ENCODE results near the gene AGRP. TPM values are rescaled to one million over a fixed set of nuclear protein-coding genes. Genes with fewer than 3 reads are reported as not detected.

AGRP gene
- polyA plus RNA-seq, 1 donor: 0.13 TPM

DNA sequence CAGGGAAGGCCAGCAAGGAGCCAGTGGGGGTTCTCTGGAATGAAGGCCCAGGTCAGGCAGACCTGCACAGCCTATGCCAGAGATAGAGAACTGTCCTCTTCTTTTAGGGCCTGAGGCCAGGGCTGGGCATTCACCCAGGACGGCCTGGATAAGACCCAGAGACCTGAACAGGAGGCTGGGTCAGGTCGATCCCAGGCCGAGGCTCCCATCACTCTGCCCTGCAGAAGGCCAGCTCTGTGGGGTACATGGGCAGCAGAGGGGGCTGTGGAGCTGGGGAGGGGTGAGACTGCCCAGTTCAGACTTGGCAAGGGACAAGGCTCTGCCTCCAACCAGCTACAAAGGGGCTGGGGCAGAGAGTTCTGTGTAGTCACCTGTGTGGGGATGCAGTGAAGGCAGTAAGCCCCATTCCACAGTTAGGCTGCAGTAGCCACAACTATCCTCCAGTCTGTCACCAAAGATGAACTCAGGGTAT, 37.9 kb downstream of the AGRP start:
- Histone ChIP-seq H3K4me3 (ENCODE audit: low read length) (no peak overlapping the region), H3K4me1 (ENCODE audit: control insufficient read depth, insufficient read depth, low read length) (peaks cover 46% of the 10 kb centered on the region), H3K36me3 (ENCODE audit: control insufficient read depth, insufficient read depth, low read length) (peaks cover 52% of the 10 kb centered on the region), H3K9me3 (ENCODE audit: control insufficient read depth, low read depth, low read length) (peaks cover 4% of the 10 kb centered on the region), H3K27ac (ENCODE audit: low read length) (no peak overlapping the region), H3K27me3 (ENCODE audit: control insufficient read depth, insufficient read depth, low read length) (no peaks in the 10 kb centered on the region)
- no CpG with 5 or more reads among the region's 3 CpGs for WGBS (ENCODE audit: insufficient coverage, low lambda C conversion rate)
- no peak for DNase-seq

- H3K9me3 ChIP-seq (ENCODE audit: control insufficient read depth, low read depth, low read length): peaks cover 4% of the 10 kb centered on the region
- peaks cover 46% of the 10 kb centered on the region for H3K4me1 ChIP-seq (ENCODE audit: control insufficient read depth, insufficient read depth, low read length)
- H3K27ac ChIP-seq (ENCODE audit: low read length): no peak overlapping the region
- H3K27me3 ChIP-seq (ENCODE audit: control insufficient read depth, insufficient read depth, low read length): no peaks in the 10 kb centered on the region
- DNase-seq: no peak
- H3K36me3 ChIP-seq (ENCODE audit: control insufficient read depth, insufficient read depth, low read length): peaks cover 53% of the 10 kb centered on the region
- no CpG with 5 or more reads among the region's 7 CpGs for WGBS (ENCODE audit: insufficient coverage, low lambda C conversion rate)
- no peak overlapping the region for H3K4me3 ChIP-seq (ENCODE audit: low read length)
Measured at GRCh38 chr16:67445126-67445426, 38.3 kb downstream of the AGRP start.

DNA sequence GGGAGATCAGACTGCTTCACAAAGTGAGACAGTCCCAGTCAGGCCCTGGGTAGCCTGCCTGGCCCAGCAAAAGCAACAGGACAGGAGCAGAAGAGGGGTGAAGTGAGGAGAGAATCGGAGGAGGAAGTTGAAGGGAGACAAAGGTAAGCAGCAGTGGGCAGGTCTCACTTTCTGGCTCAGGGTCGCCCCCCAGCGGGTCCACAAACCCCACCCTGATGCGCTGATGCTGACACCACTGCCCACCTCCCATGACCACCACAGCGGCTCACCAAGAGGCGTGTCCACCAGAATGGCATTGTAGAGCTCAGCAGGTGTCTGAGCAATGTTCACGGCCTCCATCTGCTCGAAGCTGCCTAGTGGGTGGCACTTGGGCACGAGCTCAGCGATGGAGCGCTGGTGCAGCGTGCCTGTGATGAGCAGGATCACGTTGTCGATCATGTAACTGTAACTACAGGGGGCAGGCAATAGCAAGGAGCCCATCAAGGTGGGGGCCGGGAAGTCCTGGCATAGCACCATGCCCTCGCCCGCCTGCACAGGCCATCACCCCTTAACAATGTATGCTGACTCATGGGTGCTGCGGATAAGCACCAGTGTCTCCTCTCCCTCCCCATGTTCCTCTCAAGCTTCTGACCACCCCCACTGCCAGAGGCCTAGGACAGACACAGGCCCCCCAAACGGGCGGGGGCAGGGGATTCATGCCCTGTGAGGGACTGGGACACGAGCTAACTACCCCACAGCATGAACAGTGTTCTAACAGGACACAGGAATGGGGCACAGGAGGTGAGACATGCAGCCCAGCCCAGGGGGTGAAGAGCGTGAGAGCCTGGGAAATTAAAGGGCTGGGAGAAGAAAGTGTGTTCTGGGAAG, 38.9 kb downstream of the AGRP start:
- peaks cover 56% of the 10 kb centered on the region for H3K36me3 ChIP-seq (ENCODE audit: control insufficient read depth, insufficient read depth, low read length)
- H3K4me3 ChIP-seq (ENCODE audit: low read length): no peak overlapping the region
- 80% methylated on average over 2 of the region's 22 CpGs for WGBS (ENCODE audit: insufficient coverage, low lambda C conversion rate)
- no peak for DNase-seq
- H3K9me3 ChIP-seq (ENCODE audit: control insufficient read depth, low read depth, low read length): peaks cover 4% of the 10 kb centered on the region
- peaks cover 44% of the 10 kb centered on the region for H3K4me1 ChIP-seq (ENCODE audit: control insufficient read depth, insufficient read depth, low read length)
- H3K27ac ChIP-seq (ENCODE audit: low read length): no peak overlapping the region
- H3K27me3 ChIP-seq (ENCODE audit: control insufficient read depth, insufficient read depth, low read length): no peaks in the 10 kb centered on the region

DNA sequence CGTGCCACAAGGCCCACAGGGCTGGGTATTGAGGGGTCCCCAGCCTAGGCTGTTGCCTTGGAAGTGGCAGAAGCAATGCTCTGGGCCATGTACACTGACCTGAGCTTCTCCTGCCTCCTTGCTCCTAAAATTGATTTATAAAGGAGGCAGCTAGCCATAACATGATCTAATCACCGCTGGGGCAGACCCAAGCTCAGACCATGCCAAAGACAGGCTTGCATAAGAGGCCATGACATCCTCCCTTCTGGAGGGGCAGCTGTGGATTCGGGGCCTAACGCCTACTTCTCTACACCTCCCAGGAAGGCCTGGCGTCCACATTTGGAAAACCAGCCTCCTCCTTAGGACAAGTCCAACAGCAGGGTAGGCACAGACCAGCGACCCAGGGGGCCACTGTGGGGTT, 40.1 kb downstream of the AGRP start:
- DNase-seq: no peak
- H3K27me3 ChIP-seq (ENCODE audit: control insufficient read depth, insufficient read depth, low read length): no peaks in the 10 kb centered on the region
- no peak overlapping the region for H3K27ac ChIP-seq (ENCODE audit: low read length)
- WGBS (ENCODE audit: insufficient coverage, low lambda C conversion rate): no CpG with 5 or more reads among the region's 6 CpGs
- peaks cover 4% of the 10 kb centered on the region for H3K9me3 ChIP-seq (ENCODE audit: control insufficient read depth, low read depth, low read length)
- H3K4me1 ChIP-seq (ENCODE audit: control insufficient read depth, insufficient read depth, low read length): peaks cover 32% of the 10 kb centered on the region
- H3K4me3 ChIP-seq (ENCODE audit: low read length): no peak overlapping the region
- H3K36me3 ChIP-seq (ENCODE audit: control insufficient read depth, insufficient read depth, low read length): peaks cover 64% of the 10 kb centered on the region

DNA sequence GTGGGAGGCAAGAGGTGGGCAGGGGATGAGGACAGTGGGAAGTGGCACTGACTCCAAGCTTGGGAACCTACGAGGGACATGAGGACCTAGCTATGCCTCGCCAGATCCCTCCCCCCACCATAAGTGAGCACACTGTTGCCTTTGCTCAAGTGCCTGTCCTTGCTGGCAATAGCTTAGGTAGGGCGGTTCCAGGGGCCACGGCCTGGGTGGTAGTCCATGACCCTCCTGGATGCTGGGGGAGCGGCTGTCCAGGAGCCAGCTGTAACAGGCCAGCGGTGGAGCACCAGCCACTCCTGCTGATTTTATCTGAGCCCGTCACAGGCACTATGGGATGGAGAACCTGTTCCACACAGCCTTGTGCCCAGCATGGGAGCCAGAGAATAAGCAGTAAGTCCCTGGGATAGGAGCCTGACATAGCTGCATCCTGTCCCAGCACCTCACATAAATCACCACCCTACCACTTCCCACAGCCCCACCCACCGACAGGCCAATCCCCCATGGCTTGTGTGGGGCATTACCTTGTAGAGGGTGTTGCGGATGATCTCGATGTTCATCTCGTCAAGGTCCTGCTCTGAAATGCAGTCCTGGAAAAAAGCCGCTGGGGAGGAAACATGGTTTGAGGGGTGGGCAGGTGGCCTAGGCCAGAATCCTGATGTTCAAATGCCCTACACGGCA, 40.6 kb downstream of the AGRP start:
- Histone ChIP-seq H3K4me1 (ENCODE audit: control insufficient read depth, insufficient read depth, low read length) (peaks cover 27% of the 10 kb centered on the region), H3K36me3 (ENCODE audit: control insufficient read depth, insufficient read depth, low read length) (peaks cover 68% of the 10 kb centered on the region), H3K9me3 (ENCODE audit: control insufficient read depth, low read depth, low read length) (peaks cover 4% of the 10 kb centered on the region), H3K4me3 (ENCODE audit: low read length) (no peak overlapping the region), H3K27me3 (ENCODE audit: control insufficient read depth, insufficient read depth, low read length) (no peaks in the 10 kb centered on the region), H3K27ac (ENCODE audit: low read length) (no peak overlapping the region)
- DNase-seq: no peak
- no CpG with 5 or more reads among the region's 13 CpGs for WGBS (ENCODE audit: insufficient coverage, low lambda C conversion rate)

- no CpG with 5 or more reads among the region's 5 CpGs for WGBS (ENCODE audit: insufficient coverage, low lambda C conversion rate)
- peaks cover 70% of the 10 kb centered on the region for H3K36me3 ChIP-seq (ENCODE audit: control insufficient read depth, insufficient read depth, low read length)
Measured at GRCh38 chr16:67441907-67442306, 41.4 kb downstream of the AGRP start.

GRCh38 chr16:67441271-67441753, 42.0 kb downstream of the AGRP start:
- Histone ChIP-seq H3K4me1 (ENCODE audit: control insufficient read depth, insufficient read depth, low read length) (peaks cover 14% of the 10 kb centered on the region), H3K27me3 (ENCODE audit: control insufficient read depth, insufficient read depth, low read length) (no peaks in the 10 kb centered on the region), H3K9me3 (ENCODE audit: control insufficient read depth, low read depth, low read length) (no peaks in the 10 kb centered on the region), H3K36me3 (ENCODE audit: control insufficient read depth, insufficient read depth, low read length) (peaks cover 74% of the 10 kb centered on the region), H3K4me3 (ENCODE audit: low read length) (no peak overlapping the region), H3K27ac (ENCODE audit: low read length) (no peak overlapping the region)
- DNase-seq: no peak
- WGBS (ENCODE audit: insufficient coverage, low lambda C conversion rate): no CpG with 5 or more reads among the region's 17 CpGs

More at GRCh38 chr16:67441907-67442306, 41.4 kb downstream of the AGRP start:
- Histone ChIP-seq H3K27me3 (ENCODE audit: control insufficient read depth, insufficient read depth, low read length) (no peaks in the 10 kb centered on the region), H3K4me3 (ENCODE audit: low read length) (no peak overlapping the region), H3K27ac (ENCODE audit: low read length) (no peak overlapping the region), H3K4me1 (ENCODE audit: control insufficient read depth, insufficient read depth, low read length) (peaks cover 20% of the 10 kb centered on the region), H3K9me3 (ENCODE audit: control insufficient read depth, low read depth, low read length) (no peaks in the 10 kb centered on the region)
- no peak for DNase-seq

GRCh38 chr16:67438824-67439393, 44.4 kb downstream of the AGRP start:
- Histone ChIP-seq H3K4me3 (ENCODE audit: low read length) (no peak overlapping the region), H3K27me3 (ENCODE audit: control insufficient read depth, insufficient read depth, low read length) (no peaks in the 10 kb centered on the region), H3K36me3 (ENCODE audit: control insufficient read depth, insufficient read depth, low read length) (peaks cover 62% of the 10 kb centered on the region), H3K27ac (ENCODE audit: low read length) (no peak overlapping the region), H3K9me3 (ENCODE audit: control insufficient read depth, low read depth, low read length) (no peaks in the 10 kb centered on the region), H3K4me1 (ENCODE audit: control insufficient read depth, insufficient read depth, low read length) (peaks cover 3% of the 10 kb centered on the region)
- WGBS (ENCODE audit: insufficient coverage, low lambda C conversion rate): no CpG with 5 or more reads among the region's 19 CpGs
- DNase-seq: no peak

- no peaks in the 10 kb centered on the region for H3K9me3 ChIP-seq (ENCODE audit: control insufficient read depth, low read depth, low read length)
- H3K4me1 ChIP-seq (ENCODE audit: control insufficient read depth, insufficient read depth, low read length): peaks cover 3% of the 10 kb centered on the region
- no peak overlapping the region for H3K27ac ChIP-seq (ENCODE audit: low read length)
- H3K4me3 ChIP-seq (ENCODE audit: low read length): no peak overlapping the region
- WGBS (ENCODE audit: insufficient coverage, low lambda C conversion rate): 95% methylated on average over 4 of the region's 20 CpGs
- H3K36me3 ChIP-seq (ENCODE audit: control insufficient read depth, insufficient read depth, low read length): peaks cover 61% of the 10 kb centered on the region
- no peak for DNase-seq
- no peaks in the 10 kb centered on the region for H3K27me3 ChIP-seq (ENCODE audit: control insufficient read depth, insufficient read depth, low read length)
Measured at GRCh38 chr16:67438098-67438791, 45.1 kb downstream of the AGRP start.

DNA sequence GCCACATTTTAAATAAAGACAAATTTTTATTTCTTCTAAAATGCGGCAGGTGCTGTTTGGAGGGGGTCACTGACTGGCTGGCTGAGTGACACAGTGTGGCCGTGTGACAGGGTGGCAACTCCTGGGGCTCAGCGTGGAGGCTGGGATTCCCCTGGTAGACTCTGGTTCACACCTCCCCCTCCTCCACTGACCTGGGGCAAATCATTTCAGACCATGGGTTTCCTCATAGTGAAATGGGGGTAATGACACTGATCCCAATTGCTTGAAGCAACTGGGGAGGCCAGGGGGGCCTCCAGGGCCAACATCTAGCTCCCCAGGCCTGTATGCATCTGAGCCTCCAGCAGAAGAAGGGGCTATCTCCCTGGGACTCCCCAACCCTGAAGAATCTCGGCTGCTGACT, 45.8 kb downstream of the AGRP start:
- Histone ChIP-seq H3K9me3 (ENCODE audit: control insufficient read depth, low read depth, low read length) (no peaks in the 10 kb centered on the region), H3K4me3 (ENCODE audit: low read length) (no peak overlapping the region), H3K4me1 (ENCODE audit: control insufficient read depth, insufficient read depth, low read length) (peaks cover 3% of the 10 kb centered on the region), H3K27ac (ENCODE audit: low read length) (no peak overlapping the region), H3K27me3 (ENCODE audit: control insufficient read depth, insufficient read depth, low read length) (no peaks in the 10 kb centered on the region), H3K36me3 (ENCODE audit: control insufficient read depth, insufficient read depth, low read length) (peaks cover 54% of the 10 kb centered on the region)
- no CpG with 5 or more reads among the region's 4 CpGs for WGBS (ENCODE audit: insufficient coverage, low lambda C conversion rate)
- no peak for DNase-seq

Measured in large intestine (tissue), 3 donors.